DOHH2 (cell line): ENCODE data around the gene MTR.

Experiments used
- H3F3A ChIP-seq: fragments of 200-600 bp; sonication (generic), shearing (Covaris generic); 2 replicates; pipeline ENCODE4 v1.6.0; 2016; ENCODE audit warnings: antibody characterized with exemption, mild to moderate bottlenecking; ENCODE audit not compliant: control insufficient read depth, insufficient read depth
- H3K27ac ChIP-seq: fragments of 200-600 bp; sonication (generic); 2 replicates; pipeline ENCODE4 v1.5.1; 2014; ENCODE audit warnings: low read depth, mild to moderate bottlenecking, low read length, moderate library complexity
- H3K27me3 ChIP-seq: fragments of 200-600 bp; sonication (generic); 2 replicates; pipeline ENCODE4 v1.6.1; 2014; ENCODE audit warnings: mild to moderate bottlenecking, low read length, mixed read lengths; ENCODE audit not compliant: control insufficient read depth
- H3K36me3 ChIP-seq: fragments of 200-600 bp; sonication (generic); 2 replicates; pipeline ENCODE4 v1.6.1; 2014; ENCODE audit warnings: mild to moderate bottlenecking, low read length, moderate library complexity, mixed read lengths; ENCODE audit not compliant: control insufficient read depth
- H3K4me1 ChIP-seq: fragments of 200-600 bp; sonication (generic); 2 replicates; pipeline ENCODE4 v1.6.1; 2014; ENCODE audit warnings: mild to moderate bottlenecking, low read length, mixed read lengths; ENCODE audit not compliant: control insufficient read depth
- H3K4me2 ChIP-seq: fragments of 200-600 bp; sonication (generic); 2 replicates; pipeline ENCODE4 v1.6.0; 2014; ENCODE audit warnings: mild to moderate bottlenecking, low read length, moderate library complexity
- H3K4me3 ChIP-seq: fragments of 200-600 bp; sonication (generic); 2 replicates; pipeline ENCODE4 v1.5.1; 2014; ENCODE audit warnings: mild to moderate bottlenecking, low read length, mixed read lengths
- H3K79me2 ChIP-seq: fragments of 200-600 bp; sonication (generic); 2 replicates; pipeline ENCODE4 v1.6.1; 2014; ENCODE audit warnings: mild to moderate bottlenecking, low read length, mixed read lengths; ENCODE audit not compliant: control insufficient read depth
- H3K9me2 ChIP-seq: fragments of 200-600 bp; sonication (generic); replicated peaks from 2 replicates; pipeline ENCODE4 v1.6.1; 2014; ENCODE audit warnings: mild to moderate bottlenecking, low read length, mixed read lengths; ENCODE audit not compliant: control insufficient read depth
- H3K9me3 ChIP-seq: fragments of 200-600 bp; sonication (generic); 2 replicates; pipeline ENCODE4 v1.6.1; 2014; ENCODE audit warnings: antibody characterized with exemption, low read length, mixed read lengths; ENCODE audit not compliant: control insufficient read depth, insufficient read depth
- H4K20me1 ChIP-seq: fragments of 200-600 bp; sonication (generic); 2 replicates; pipeline ENCODE4 v1.6.0; 2014; ENCODE audit warnings: low read depth, mild to moderate bottlenecking, antibody characterized with exemption, low read length, moderate library complexity; ENCODE audit not compliant: control insufficient read depth, insufficient read depth
- EZH2phosphoT487 ChIP-seq: fragments of 200-600 bp; sonication (generic); IDR thresholded peaks from 2 replicates; pipeline ENCODE4 v1.6.1; 2017; ENCODE audit warnings: borderline replicate concordance, mild to moderate bottlenecking, antibody characterized with exemption, low read length, moderate library complexity, mixed read lengths
- TF ChIP-seq, protein P1 (sequence below): fragments of 200-600 bp; sonication (generic); IDR thresholded peaks from one replicate; pipeline ENCODE4 v1.5.1; 2014; ENCODE audit warnings: antibody characterized with exemption, mild to moderate bottlenecking, low read depth, low read length; ENCODE audit not compliant: poor library complexity, severe bottlenecking

MTR gene

DNA sequence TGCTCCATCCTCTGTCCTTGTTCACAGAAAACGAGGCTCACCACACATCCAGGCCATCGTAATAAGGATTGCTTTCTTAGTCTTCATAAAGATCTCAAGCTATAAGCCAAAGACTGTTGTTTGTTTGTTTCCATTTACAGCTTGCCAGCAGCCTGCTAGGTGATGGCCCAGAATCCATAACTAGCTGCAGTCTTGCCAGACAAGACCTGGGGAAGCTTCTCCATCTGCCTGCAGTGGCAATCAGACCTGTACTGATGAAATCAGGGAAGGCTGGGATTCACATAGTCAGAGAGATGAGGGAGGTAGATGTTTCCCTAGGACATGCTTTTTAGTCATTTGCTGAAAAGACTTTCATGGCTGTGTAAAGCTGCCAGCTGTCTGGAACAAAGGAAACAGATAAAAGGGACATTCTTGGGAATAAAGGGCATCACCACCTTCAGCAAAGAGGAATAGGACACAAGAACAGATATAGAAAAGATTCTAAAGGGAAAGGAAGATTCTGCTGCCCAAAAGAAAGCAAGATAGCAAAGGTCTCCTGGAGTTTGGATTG is 158.1 kb downstream of the MTR start:
- H3K4me2 ChIP-seq: no peak overlapping the region
- H3K27ac ChIP-seq: no peak overlapping the region
- no peak for TF ChIP-seq EZH2phosphoT487
- TF ChIP-seq, protein P1, sequence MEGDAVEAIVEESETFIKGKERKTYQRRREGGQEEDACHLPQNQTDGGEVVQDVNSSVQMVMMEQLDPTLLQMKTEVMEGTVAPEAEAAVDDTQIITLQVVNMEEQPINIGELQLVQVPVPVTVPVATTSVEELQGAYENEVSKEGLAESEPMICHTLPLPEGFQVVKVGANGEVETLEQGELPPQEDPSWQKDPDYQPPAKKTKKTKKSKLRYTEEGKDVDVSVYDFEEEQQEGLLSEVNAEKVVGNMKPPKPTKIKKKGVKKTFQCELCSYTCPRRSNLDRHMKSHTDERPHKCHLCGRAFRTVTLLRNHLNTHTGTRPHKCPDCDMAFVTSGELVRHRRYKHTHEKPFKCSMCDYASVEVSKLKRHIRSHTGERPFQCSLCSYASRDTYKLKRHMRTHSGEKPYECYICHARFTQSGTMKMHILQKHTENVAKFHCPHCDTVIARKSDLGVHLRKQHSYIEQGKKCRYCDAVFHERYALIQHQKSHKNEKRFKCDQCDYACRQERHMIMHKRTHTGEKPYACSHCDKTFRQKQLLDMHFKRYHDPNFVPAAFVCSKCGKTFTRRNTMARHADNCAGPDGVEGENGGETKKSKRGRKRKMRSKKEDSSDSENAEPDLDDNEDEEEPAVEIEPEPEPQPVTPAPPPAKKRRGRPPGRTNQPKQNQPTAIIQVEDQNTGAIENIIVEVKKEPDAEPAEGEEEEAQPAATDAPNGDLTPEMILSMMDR: no peak

More for the DNA sequence above, 158.1 kb downstream of the MTR start:
- H4K20me1 ChIP-seq: no peaks in the 10 kb centered on the region
- H3K4me1 ChIP-seq: no peaks in the 10 kb centered on the region
- no peaks in the 10 kb centered on the region for H3K27me3 ChIP-seq
- H3K79me2 ChIP-seq: no peaks in the 10 kb centered on the region
- H3K9me2 ChIP-seq: no peaks in the 10 kb centered on the region
- no peaks in the 10 kb centered on the region for H3K9me3 ChIP-seq
- no peak overlapping the region for H3K4me3 ChIP-seq
- H3F3A ChIP-seq: no peaks in the 10 kb centered on the region
- no peaks in the 10 kb centered on the region for H3K36me3 ChIP-seq
